PFSK-1 (cell line): ENCODE results near the gene MSANTD1.

Source experiments
- FOXP2 ChIP-seq: optimal IDR thresholded peaks from 2 replicates; pipeline ENCODE3; 2011; ENCODE audit warnings: borderline replicate concordance, control low read depth, inconsistent platforms; ENCODE audit not compliant: insufficient read depth; ENCODE audit errors: extremely low read length, extremely low read depth
- POLR2AphosphoS5 ChIP-seq: IDR thresholded peaks from 2 replicates; pipeline ENCODE4 v1.6.1; 2012; ENCODE audit warnings: low read depth, mild to moderate bottlenecking, control low read depth, low read length, moderate library complexity
- REST ChIP-seq, 2 experiments: IDR thresholded peaks; 2 replicates each; pipeline versions ENCODE4 v1.6.1 to v1.8.0; 2011 to 2012; ENCODE audit warnings: low read depth in 2 of 2, low read length in 2 of 2, control low read depth in 1 of 2, inconsistent platforms in 1 of 2, mild to moderate bottlenecking in 1 of 2, moderate library complexity in 1 of 2; ENCODE audit not compliant: insufficient read depth in 1 of 2
- SIN3A ChIP-seq: IDR thresholded peaks from 2 replicates; pipeline ENCODE4 v1.6.1; 2012; ENCODE audit warnings: mild to moderate bottlenecking, low read length, moderate library complexity, borderline replicate concordance; ENCODE audit not compliant: insufficient read depth
- TAF1 ChIP-seq: IDR thresholded peaks from 2 replicates; pipeline ENCODE4 v1.6.1; 2012; ENCODE audit warnings: low read length, control low read depth, borderline replicate concordance; ENCODE audit not compliant: insufficient read depth

Gene MSANTD1

GRCh38 chr4:3226944-3227343 lies 22.0 kb upstream of the MSANTD1 start:
- no peak for TF ChIP-seq TAF1
- TF ChIP-seq REST (IDR thresholded peaks at IDR 0.05; ENCODE audit: insufficient read depth in 1 of 2, low read depth in 2 of 2, low read length in 2 of 2), result no peak
- no peak for TF ChIP-seq SIN3A
- TF ChIP-seq POLR2AphosphoS5, result no peak
- no peak for TF ChIP-seq FOXP2

GRCh38 chr4:3227878-3228675 lies 20.9 kb upstream of the MSANTD1 start:
- no peak for TF ChIP-seq TAF1
- TF ChIP-seq POLR2AphosphoS5, result no peak
- TF ChIP-seq REST (IDR thresholded peaks at IDR 0.05; ENCODE audit: insufficient read depth in 1 of 2, low read depth in 2 of 2, low read length in 2 of 2), result no peak
- TF ChIP-seq SIN3A, result no peak
- TF ChIP-seq FOXP2, result no peak

- TF ChIP-seq FOXP2 (no peak), TAF1 (no peak), SIN3A (no peak), POLR2AphosphoS5 (no peak), REST (IDR thresholded peaks at IDR 0.05; ENCODE audit: insufficient read depth in 1 of 2, low read depth in 2 of 2, low read length in 2 of 2) (no peak)
These were observed 20.1 kb upstream of the MSANTD1 start for GRCh38 chr4:3228881-3229280.

GRCh38 chr4:3229328-3229727 lies 19.6 kb upstream of the MSANTD1 start:
- no peak for TF ChIP-seq TAF1
- TF ChIP-seq FOXP2, result no peak
- TF ChIP-seq POLR2AphosphoS5, result no peak
- no peak for TF ChIP-seq REST (IDR thresholded peaks at IDR 0.05; ENCODE audit: insufficient read depth in 1 of 2, low read depth in 2 of 2, low read length in 2 of 2)
- TF ChIP-seq SIN3A, result no peak

GRCh38 chr4:3229964-3230363 lies 19.0 kb upstream of the MSANTD1 start:
- TF ChIP-seq TAF1 (no peak), FOXP2 (no peak), SIN3A (no peak), POLR2AphosphoS5 (no peak), REST (IDR thresholded peaks at IDR 0.05; ENCODE audit: insufficient read depth in 1 of 2, low read depth in 2 of 2, low read length in 2 of 2) (no peak)
